Measurements from ENCODE around the gene RPL35.
"Not testable (repeated sequence)": the region's sequence is repeated elsewhere in the genome, so short reads cannot be mapped to it uniquely, and the experiment has no call there.

RPL35 gene

DNA sequence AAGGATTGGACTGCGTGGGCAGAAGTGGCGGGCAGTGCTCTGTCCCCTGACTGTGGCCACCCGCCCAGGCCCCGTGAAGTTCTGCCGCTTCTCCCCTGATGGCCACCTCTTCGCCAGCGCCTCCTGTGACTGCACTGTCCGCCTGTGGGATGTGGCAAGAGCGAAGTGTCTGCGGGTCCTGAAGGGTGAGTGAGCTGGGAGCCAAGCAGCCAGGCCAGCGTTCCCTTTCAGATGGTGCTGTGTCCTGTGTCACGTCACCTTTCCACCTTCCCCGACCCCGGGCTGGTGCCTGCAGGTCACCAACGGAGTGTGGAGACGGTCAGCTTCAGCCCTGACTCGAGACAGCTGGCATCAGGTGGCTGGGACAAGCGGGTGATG lies 6.2 kb downstream of the RPL35 start:
- intact Hi-C loops (cut with DNase I), result no loop called here
- DNase-seq, result no peak

- DNase-seq, result no peak
- intact Hi-C loops (cut with DNase I), result no loop called here
Measured at GRCh38 chr9:124854822-124855221, 6.9 kb downstream of the RPL35 start.

DNA sequence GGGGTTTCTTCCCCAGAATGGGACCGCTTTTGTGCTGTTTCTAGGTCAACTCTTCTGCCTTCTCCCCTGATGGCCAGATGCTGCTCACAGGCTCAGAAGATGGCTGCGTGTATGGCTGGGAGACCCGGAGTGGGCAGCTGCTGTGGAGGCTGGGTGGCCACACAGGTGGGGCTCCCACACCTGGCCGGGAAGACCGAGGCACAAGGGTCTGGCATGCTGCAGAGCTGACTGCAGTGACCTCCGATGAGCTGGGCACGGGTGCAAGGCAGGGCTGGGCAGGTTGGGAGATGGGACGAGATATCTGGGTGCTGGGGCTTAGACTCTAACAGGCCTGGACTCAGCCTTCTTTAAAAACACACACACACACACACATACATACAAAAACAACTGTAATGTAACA lies 7.6 kb downstream of the RPL35 start:
- intact Hi-C loops (cut with DNase I), result no loop called here
- no peak for DNase-seq

DNA sequence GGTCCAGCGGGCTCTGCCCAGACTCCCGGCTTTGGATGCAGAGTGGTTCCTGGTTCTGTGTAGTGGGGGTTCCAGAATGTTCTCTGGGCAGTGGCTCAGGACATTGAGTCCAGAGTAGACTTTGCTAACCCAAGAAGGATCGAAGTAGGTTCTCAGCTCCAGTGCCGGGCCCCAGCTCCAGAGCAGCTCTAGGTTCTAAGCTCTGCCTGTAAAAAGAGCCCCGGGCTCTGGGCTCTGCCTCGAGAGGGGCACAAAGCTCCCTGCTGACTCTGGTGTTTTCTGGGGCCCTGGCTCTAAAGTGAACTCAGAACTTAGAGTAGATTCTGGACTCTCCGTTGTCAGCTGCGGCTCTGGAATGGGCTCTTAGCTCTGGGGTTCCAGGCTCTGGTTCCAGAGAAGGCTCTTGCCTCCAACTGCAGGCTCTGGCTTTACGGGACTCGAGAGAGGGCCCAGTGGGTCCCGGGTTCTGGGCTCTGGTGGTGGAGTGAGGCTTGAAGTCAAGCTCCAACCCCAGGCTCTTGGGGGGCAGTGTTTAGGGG lies 8.1 kb downstream of the RPL35 start:
- intact Hi-C loops (cut with DNase I), result loop anchor here (2.0 kb wide), 1 partner anchor 81 kb away; no protein-coding TSS in a partner anchor

DNA sequence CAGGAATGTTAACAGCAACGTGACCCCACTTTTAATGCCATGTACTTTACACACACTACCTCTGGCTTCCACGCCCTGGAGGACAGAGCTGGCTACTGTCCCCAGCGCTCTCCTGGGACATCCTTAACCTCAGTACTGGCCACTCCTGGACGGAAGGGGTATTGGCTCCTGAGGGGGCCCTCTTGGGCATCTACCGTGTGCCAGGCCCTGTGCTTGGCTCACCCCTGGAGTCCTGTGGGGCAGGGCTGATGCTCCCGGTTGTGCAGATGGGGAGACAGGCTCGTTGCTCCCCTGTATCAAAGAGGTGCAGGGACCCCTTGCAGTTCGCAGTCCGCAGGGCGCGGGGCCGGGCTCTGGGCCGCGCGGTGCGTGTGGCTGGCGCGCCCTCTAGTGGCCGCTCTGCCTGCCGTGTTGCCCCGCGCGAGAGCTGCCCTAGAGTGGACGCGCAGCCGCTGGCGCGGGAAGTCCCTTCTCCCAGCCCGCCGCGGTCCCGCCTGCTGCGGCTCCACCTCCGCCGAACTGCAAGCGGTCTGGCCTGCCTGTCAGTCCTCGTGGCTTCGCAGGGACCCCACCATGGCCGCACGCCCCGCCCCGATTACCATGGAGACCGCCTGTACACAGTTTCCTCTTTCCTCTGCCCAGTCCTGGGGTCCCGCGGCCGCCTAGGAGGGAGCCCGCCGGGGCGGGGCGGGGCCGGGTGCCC lies 8.8 kb downstream of the RPL35 start, which contains the start of gene WDR38:
Gene WDR38 (plus strand): TSS at position 632 of the 703 bp plus-strand sequence. CDS start 72 bp downstream, outside the sequence.
- intact Hi-C loops (cut with DNase I), result loop anchor here (2.0 kb wide), 1 partner anchor 80 kb away; no protein-coding TSS in a partner anchor
- DNase-seq, result peak in 41 of 42 donors; percentile 37 to 88 (median 72)

More for the DNA sequence above, 8.1 kb downstream of the RPL35 start:
- DNase-seq, result no peak

- DNase-seq, result no peak
- intact Hi-C loops (cut with DNase I), result loop anchor here (2.0 kb wide), 1 partner anchor 79 kb away; no protein-coding TSS in a partner anchor
Measured at GRCh38 chr9:124852121-124852828, 9.5 kb downstream of the RPL35 start.

DNA sequence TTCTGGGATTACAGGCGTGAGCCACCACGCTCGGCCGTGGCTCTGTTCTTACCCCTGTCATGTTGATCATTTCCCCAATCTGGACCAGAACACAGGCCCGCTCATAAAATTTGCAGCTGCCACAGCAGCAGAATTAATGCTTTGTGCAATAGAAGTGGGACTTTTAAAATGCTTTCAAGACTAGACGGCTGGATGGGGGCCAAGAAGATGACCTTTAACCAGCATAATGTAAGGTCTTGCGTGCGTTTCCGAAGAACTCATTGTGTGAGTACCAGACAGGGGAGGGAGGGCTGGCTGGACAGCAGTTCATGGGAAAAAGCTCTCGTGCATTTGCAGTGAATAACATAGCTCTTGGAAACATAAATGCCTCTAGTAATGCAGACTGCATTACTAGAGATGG lies 12.0 kb downstream of the RPL35 start:
- intact Hi-C loops (cut with DNase I), result no loop called here
- no peak for DNase-seq

DNA sequence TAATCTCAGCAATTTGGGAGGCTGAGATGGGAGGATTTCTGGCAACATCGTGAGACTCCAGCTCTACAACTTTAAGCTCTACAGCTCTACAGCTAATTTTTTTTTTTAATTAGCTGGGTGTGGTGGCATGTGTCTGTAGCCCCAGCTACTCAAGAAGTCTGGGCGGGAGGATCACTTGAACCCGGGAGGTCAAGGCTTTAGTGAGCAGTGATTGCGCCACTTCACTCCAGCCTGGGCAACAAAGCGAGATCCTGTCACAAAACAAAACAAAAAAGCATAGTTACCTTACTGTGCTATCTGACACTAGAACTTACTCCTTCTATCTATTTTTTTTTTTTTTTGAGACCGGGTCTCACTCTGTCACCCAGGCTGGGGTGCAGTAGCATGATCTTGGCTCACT lies 14.8 kb downstream of the RPL35 start:
- intact Hi-C loops (cut with DNase I), result no loop called here

DNA sequence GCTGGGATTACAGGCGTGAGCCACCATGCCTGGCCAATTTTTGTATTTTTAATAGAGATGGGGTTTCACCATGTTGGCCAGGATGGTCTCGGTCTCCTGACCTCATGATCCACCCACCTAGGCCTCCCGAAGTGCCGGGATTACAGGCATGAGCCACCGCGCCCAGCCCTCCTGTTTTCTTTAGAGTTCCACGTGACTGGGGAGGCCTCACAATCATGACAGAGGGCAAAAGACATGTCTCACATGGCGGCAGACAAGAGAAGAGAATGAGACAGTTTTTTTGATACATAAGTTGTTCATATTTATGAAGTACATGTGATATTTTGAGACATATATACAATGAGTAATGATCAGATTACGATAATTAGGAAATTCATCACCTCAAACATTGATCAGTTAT lies 15.3 kb downstream of the RPL35 start:
- DNase-seq; intact Hi-C loops (cut with DNase I): not testable (repeated sequence)

More for the DNA sequence above, 14.8 kb downstream of the RPL35 start:
- no peak for DNase-seq

- intact Hi-C loops (cut with DNase I), result no loop called here
- DNase-seq, result no peak
Measured at GRCh38 chr9:124844291-124844690, 17.5 kb downstream of the RPL35 start.

GRCh38 chr9:124843456-124844034 lies 18.2 kb downstream of the RPL35 start:
- DNase-seq, result no peak
- intact Hi-C loops (cut with DNase I), result no loop called here

GRCh38 chr9:124841075-124841821 lies 20.5 kb downstream of the RPL35 start:
- no peak for DNase-seq

DNA sequence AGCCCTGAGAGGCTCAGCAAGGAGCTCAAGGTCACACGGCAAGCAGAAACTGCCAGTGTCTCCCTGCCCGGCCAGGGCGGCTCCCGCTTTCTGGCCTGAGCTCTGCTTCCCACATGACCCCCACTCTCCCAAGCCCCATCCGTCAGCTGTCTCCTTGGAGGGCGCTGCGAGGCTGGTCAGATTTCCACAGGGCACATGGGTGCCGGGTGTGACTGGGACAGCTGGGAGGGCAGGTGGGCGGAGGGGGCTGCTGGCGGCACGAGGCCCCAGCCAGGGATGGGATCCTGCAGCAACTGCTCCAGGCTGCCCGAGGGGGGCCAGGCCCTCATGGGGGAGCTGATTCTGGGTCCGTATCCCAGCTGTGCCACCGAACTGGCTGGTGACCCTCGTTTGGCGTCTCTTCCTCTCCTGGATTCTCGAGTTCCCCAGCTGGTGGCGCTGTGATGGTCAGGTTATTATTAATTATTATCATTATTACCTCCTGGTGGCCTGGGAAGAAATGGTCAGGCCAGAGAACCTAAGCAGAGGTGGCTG lies 21.4 kb downstream of the RPL35 start:
- no peak for DNase-seq
- intact Hi-C loops (cut with DNase I), result no loop called here

More at GRCh38 chr9:124841075-124841821, 20.5 kb downstream of the RPL35 start:
- intact Hi-C loops (cut with DNase I), result no loop called here

DNA sequence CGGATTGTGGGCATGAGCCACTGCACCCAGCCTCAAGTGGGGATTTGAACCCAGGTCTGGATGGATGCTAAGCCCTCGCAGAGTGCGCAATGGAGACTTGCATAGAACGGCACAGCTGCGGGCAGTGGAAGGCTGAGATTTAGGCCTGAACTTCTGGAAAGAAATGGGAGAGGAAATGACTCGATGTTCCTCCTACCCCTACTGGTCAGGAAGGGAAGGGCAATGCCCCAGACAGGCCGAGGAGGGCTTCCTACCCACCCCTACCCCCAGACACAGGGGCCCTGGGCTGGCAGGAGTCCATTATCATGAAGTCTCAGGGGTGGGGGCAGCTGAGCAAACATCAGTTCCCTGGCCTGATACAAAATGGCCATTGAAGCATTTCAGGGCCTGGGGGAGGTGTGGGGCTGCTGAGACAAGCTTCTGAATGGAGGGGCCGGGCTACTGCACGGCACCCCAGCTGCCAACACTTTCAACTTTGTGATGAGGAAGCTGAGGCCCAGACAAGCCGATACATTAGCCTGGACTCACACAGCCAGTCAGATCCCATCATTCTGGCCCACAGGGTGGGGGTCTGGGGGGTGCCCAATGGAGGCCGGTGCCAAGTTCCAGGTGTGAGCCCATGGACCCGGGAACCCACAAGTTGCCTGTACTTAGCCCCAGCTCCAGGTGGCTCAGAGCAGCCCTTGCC lies 22.0 kb downstream of the RPL35 start:
- intact Hi-C loops (cut with DNase I), result no loop called here

GRCh38 chr9:124838567-124839275 lies 23.0 kb downstream of the RPL35 start:
- intact Hi-C loops (cut with DNase I); DNase-seq: not testable (repeated sequence)

More for the DNA sequence above, 22.0 kb downstream of the RPL35 start:
- no peak for DNase-seq

DNA sequence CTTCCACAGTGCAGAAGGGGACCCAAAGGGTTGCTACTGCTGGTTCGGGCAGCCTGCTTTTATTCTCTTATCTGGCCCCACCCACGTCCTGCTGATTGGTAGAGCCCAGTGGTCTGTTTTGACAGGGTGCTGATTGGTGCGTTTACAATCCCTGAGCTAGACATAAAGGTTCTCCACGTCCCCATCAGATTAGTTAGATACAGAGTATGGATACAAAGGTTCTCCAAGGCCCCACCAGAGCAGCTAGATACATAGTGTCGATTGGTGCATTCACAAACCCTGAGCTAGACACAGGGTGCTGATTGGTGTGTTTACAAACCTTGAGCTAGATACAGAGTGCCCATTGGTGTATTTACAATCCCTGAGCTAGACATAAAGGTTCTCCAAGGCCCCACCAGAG lies 23.6 kb downstream of the RPL35 start:
- intact Hi-C loops (cut with DNase I); DNase-seq: not testable (repeated sequence)

DNA sequence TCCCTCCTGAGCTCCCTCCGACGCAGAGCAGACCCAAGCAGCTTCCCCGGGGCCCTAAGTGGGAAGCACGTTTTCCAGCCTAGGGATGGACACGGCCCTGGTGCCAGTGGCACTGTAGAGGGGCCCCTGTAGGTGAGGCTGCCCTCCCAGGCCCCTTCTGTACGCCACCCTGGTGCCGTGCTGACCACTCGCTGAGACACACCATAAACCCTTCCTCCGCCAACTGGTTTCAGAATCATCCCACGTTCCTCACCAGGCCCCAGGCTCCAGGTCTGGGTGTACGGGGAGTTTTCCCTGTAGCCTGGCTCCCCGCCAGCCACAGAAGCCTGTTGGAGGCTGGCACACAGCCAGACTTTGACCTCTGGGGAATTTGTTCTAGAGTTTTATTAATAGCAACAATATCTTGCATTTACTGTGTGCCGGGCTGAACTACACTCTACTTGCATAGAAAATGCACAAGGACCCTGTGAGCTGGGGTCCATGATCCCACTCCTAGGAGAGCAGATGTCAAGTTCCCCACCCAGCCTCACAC lies 26.7 kb downstream of the RPL35 start:
- DNase-seq, result no peak
- intact Hi-C loops (cut with DNase I), result no loop called here

Data from head of caudate nucleus (tissue), 42 donors.